ENCODE results near the gene CALML3. TPM values are rescaled to one million over a fixed set of nuclear protein-coding genes. Genes with fewer than 3 reads are reported as not detected.

The CALML3 gene
- total and polyA plus RNA-seq, 2 donors (not counting 1 experiment from before 2014, with no cell fraction given): not detected

DNA sequence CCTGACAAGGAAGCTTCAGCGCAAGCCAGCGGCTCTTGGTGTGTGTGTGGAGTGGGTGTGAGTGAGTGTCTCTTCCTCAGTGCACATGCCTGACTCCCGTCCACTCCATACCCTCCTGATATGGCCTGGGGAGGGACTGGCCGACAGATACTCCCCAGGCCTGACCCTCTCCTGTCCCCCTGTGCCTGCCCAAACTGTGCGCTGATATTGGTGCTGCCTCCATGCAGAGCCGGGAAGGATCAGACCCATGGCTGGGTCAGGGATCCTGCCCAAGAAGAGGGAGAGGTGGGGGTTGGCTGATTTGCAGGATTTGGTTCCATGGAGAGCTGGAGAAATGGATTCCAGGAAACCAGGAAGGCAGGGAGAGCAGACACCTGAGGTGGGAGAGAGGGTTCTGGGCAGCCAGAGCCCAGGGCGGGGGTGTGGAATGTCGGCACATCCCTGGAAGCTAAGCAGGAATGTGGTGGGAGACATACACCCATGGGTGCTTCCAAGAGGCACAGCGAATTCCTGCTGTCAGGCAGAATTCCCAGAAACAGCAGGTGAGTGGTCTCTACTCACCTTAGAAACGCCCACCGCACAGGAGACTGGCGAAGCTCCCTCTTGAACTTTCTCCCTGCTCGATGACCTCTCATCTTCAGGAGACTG, 31.7 kb upstream of the CALML3 start:
- intact Hi-C loops (cut with micrococcal nuclease): no loop called here
- DNase-seq: no peak
- Mint-ChIP-seq H3K27me3 (no peaks in the 10 kb centered on the region), H3K9me3 (ENCODE audit: insufficient read depth) (peaks cover 3% of the 10 kb centered on the region), H3K4me3 (no peak overlapping the region), H3K4me1 (peaks cover 9% of the 10 kb centered on the region), H3K27ac (no peak overlapping the region)
- Histone ChIP-seq H3K4me2 (replicated peaks; ENCODE audit: low read depth, low read length, poor library complexity, severe bottlenecking) (no peak overlapping the region), H2AFZ (ENCODE audit: insufficient read depth, low read depth, low read length, poor library complexity, severe bottlenecking) (no peak overlapping the region), H3K9me3 (ENCODE audit: control extremely low read depth in 1 of 3, control insufficient read depth in 2 of 3, insufficient read depth in 1 of 3, low read length in 2 of 3) (peaks cover 0 to 13% (median 2%) of the 10 kb centered on the region in 3 donors), H3K79me2 (ENCODE audit: control insufficient read depth, insufficient read depth, low read length) (no peaks in the 10 kb centered on the region), H3K4me3 (ENCODE audit: control extremely low read depth in 1 of 5, extremely low read depth in 1 of 5, insufficient read depth in 1 of 5, low read depth in 2 of 5, low read length in 4 of 5) (no peak overlapping the region), H4K20me1 (ENCODE audit: control insufficient read depth, insufficient read depth, low read length, poor library complexity, severe bottlenecking) (no peaks in the 10 kb centered on the region), H3K36me3 (replicated peaks in 1 of 2; ENCODE audit: control extremely low read depth in 1 of 2, control insufficient read depth in 1 of 2, extremely low read depth in 1 of 2, insufficient read depth in 2 of 2, low read length in 1 of 2) (no peaks in the 10 kb centered on the region), H3K9ac (ENCODE audit: low read length) (no peak overlapping the region), H3K27ac (ENCODE audit: low read length in 2 of 2) (no peak overlapping the region), H3K4me1 (ENCODE audit: control insufficient read depth in 2 of 2, insufficient read depth in 2 of 2, low read length in 2 of 2) (peaks cover 0 to 9% of the 10 kb centered on the region in 2 donors), H3K27me3 (replicated peaks in 1 of 4; ENCODE audit: control extremely low read depth in 1 of 4, control insufficient read depth in 3 of 4, insufficient read depth in 4 of 4, low read length in 3 of 4) (peaks cover 0 to 5% (median 0%) of the 10 kb centered on the region in 4 experiments)
- ChIA-PET POLR2A (no interaction called here), CTCF (no interaction called here)
- TF ChIP-seq, protein P1, sequence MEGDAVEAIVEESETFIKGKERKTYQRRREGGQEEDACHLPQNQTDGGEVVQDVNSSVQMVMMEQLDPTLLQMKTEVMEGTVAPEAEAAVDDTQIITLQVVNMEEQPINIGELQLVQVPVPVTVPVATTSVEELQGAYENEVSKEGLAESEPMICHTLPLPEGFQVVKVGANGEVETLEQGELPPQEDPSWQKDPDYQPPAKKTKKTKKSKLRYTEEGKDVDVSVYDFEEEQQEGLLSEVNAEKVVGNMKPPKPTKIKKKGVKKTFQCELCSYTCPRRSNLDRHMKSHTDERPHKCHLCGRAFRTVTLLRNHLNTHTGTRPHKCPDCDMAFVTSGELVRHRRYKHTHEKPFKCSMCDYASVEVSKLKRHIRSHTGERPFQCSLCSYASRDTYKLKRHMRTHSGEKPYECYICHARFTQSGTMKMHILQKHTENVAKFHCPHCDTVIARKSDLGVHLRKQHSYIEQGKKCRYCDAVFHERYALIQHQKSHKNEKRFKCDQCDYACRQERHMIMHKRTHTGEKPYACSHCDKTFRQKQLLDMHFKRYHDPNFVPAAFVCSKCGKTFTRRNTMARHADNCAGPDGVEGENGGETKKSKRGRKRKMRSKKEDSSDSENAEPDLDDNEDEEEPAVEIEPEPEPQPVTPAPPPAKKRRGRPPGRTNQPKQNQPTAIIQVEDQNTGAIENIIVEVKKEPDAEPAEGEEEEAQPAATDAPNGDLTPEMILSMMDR (IDR thresholded peaks at IDR 0.05): no peak
- no peak for TF ChIP-seq EZH2 (IDR thresholded peaks at IDR 0.05; ENCODE audit: borderline replicate concordance, insufficient read depth, low read depth, low read length, poor library complexity, severe bottlenecking)
- no peak for ATAC-seq (ENCODE audit: low read depth)
- 96% methylated on average over 9 of the region's 13 CpGs for WGBS (ENCODE audit: insufficient coverage)

DNA sequence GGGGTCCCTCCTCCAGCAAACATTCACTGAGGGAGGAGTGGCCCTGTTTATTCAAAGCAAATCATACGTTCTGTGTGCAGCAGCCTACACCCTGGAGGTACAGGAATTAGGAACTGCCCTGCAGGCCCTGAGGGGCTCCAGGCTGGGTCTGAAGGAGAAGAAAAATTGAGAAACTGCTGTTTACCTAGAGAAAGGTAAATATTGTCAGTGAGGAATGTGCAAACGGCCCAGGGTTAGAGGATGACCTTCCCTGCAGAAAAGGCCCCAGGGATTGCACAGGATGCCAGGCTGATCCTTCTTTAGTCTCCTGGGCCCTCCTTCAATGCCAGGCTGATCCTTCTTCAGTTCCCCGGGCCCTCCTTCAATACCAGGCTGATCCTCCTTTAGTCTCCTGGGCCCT, 31.1 kb upstream of the CALML3 start:
- Histone ChIP-seq H3K4me2 (replicated peaks; ENCODE audit: low read depth, low read length, poor library complexity, severe bottlenecking) (no peak overlapping the region), H3K36me3 (replicated peaks in 1 of 2; ENCODE audit: control extremely low read depth in 1 of 2, control insufficient read depth in 1 of 2, extremely low read depth in 1 of 2, insufficient read depth in 2 of 2, low read length in 1 of 2) (no peaks in the 10 kb centered on the region), H3K9ac (ENCODE audit: low read length) (no peak overlapping the region), H3K27ac (ENCODE audit: low read length in 2 of 2) (no peak overlapping the region), H3K79me2 (ENCODE audit: control insufficient read depth, insufficient read depth, low read length) (no peaks in the 10 kb centered on the region), H2AFZ (ENCODE audit: insufficient read depth, low read depth, low read length, poor library complexity, severe bottlenecking) (no peak overlapping the region), H3K4me3 (ENCODE audit: control extremely low read depth in 1 of 5, extremely low read depth in 1 of 5, insufficient read depth in 1 of 5, low read depth in 2 of 5, low read length in 4 of 5) (no peak overlapping the region), H4K20me1 (ENCODE audit: control insufficient read depth, insufficient read depth, low read length, poor library complexity, severe bottlenecking) (no peaks in the 10 kb centered on the region), H3K27me3 (replicated peaks in 1 of 4; ENCODE audit: control extremely low read depth in 1 of 4, control insufficient read depth in 3 of 4, insufficient read depth in 4 of 4, low read length in 3 of 4) (peaks cover 0 to 5% (median 0%) of the 10 kb centered on the region in 4 experiments), H3K9me3 (ENCODE audit: control extremely low read depth in 1 of 3, control insufficient read depth in 2 of 3, insufficient read depth in 1 of 3, low read length in 2 of 3) (peaks cover 0 to 13% (median 2%) of the 10 kb centered on the region in 3 donors), H3K4me1 (ENCODE audit: control insufficient read depth in 2 of 2, insufficient read depth in 2 of 2, low read length in 2 of 2) (peaks cover 0 to 9% of the 10 kb centered on the region in 2 donors)
- TF ChIP-seq EZH2 (IDR thresholded peaks at IDR 0.05; ENCODE audit: borderline replicate concordance, insufficient read depth, low read depth, low read length, poor library complexity, severe bottlenecking): no peak
- TF ChIP-seq, protein P1 (IDR thresholded peaks at IDR 0.05): no peak
- H3K27me3 Mint-ChIP-seq: no peaks in the 10 kb centered on the region
- DNase-seq (no peak), ATAC-seq (ENCODE audit: low read depth) (no peak)
- peaks cover 9% of the 10 kb centered on the region for H3K4me1 Mint-ChIP-seq
- ChIA-PET CTCF (no interaction called here), POLR2A (no interaction called here)
- WGBS (ENCODE audit: insufficient coverage): 82% methylated on average over 3 of the region's 3 CpGs
- intact Hi-C loops (cut with micrococcal nuclease): no loop called here
- no peak overlapping the region for H3K27ac Mint-ChIP-seq
- H3K9me3 Mint-ChIP-seq (ENCODE audit: insufficient read depth): peaks cover 3% of the 10 kb centered on the region
- H3K4me3 Mint-ChIP-seq: no peak overlapping the region

All from B cell (primary cell).